K562 (cell line): ENCODE measurements around the gene NR4A2. TPM values are rescaled to one million over a fixed set of nuclear protein-coding genes. Genes with fewer than 3 reads are reported as not detected.

Source experiments
- ATAC-seq: fragments of 200-7000 bp; cut with Tn5 transposase; 3 replicates; pipeline ENCODE4 v1.9.1; 2020; ENCODE audit warnings: moderate library complexity
- BruUV-seq: library from RNA; stranded (reverse); fragments of 400-500 nt; replicated peaks from 2 replicates; lab custom pipeline; 2021; lab: Mats Ljungman, UMichigan
- CTCF ChIA-PET: fragments of 300-600 bp; formaldehyde crosslinking; extraction: SDS; loops from one replicate; lab custom pipeline; 2021; ENCODE audit warnings: low intra/inter-chr PET ratio; lab: Yijun Ruan, JAX
- POLR2A ChIA-PET: fragments of 300-600, 350-650 bp; sonication (Branson Sonifier 250); formaldehyde crosslinking; extraction: SDS; loops from one replicate; lab custom pipeline; 2021; ENCODE audit warnings: antibody characterized with exemption, inconsistent platforms; lab: Yijun Ruan, JAX
- DNase-seq, 4 experiments: peaks; one replicate each; pipeline versions ENCODE4 v3.0.0 to v3.0.0-alpha.2; 2011 to 2018; ENCODE audit warnings: low spot score in 3 of 4, mixed read lengths in 3 of 4; ENCODE audit errors: extremely low read depth in 1 of 4
- FAIRE-seq: peaks from 2 replicates; lab custom pipeline; 2011; peaks lifted over from hg19 to GRCh38; lab: Jason Lieb, UNC
- H2AFZ ChIP-seq: 2 replicates; pipeline ENCODE4 v1.6.0; 2011; ENCODE audit warnings: low read depth, low read length, control low read depth, inconsistent platforms
- H3K27ac ChIP-seq: fragments of 200-600 bp; 3 replicates; pipeline ENCODE4 v1.8.0; 2011; ENCODE audit warnings: low read depth, mild to moderate bottlenecking, control low read depth, inconsistent platforms, low read length, moderate library complexity, mixed read lengths; ENCODE audit errors: extremely low read depth
- H3K27me3 ChIP-seq, 2 experiments: fragments of 300-600 bp in 1 of 2; 2 replicates in 1 of 2; 3 replicates in 1 of 2; pipeline versions ENCODE4 v1.6.0 to v1.8.0; 2011; ENCODE audit warnings: inconsistent platforms in 2 of 2, low read length in 2 of 2, mild to moderate bottlenecking in 1 of 2, mixed read lengths in 1 of 2, moderate library complexity in 1 of 2; ENCODE audit not compliant: control insufficient read depth in 2 of 2, insufficient read depth in 2 of 2
- H3K36me3 ChIP-seq: fragments of 300-600 bp; 3 replicates; pipeline ENCODE4 v1.8.0; 2011; ENCODE audit warnings: mild to moderate bottlenecking, low read length, inconsistent platforms; ENCODE audit not compliant: control insufficient read depth, insufficient read depth
- H3K4me1 ChIP-seq, 2 experiments: fragments of 200-600 bp in 1 of 2; replicated peaks in 1 of 2; 2 replicates in 1 of 2; 3 replicates in 1 of 2; pipeline versions ENCODE4 v1.5.1 to v1.8.0; 2011; ENCODE audit warnings: inconsistent platforms in 2 of 2, low read length in 2 of 2, mild to moderate bottlenecking in 1 of 2, mixed read lengths in 1 of 2, moderate library complexity in 1 of 2; ENCODE audit not compliant: control insufficient read depth in 2 of 2, insufficient read depth in 2 of 2
- H3K4me2 ChIP-seq: 2 replicates; pipeline ENCODE4 v1.6.1; 2011; ENCODE audit warnings: low read length, control low read depth, inconsistent platforms, mixed read lengths; ENCODE audit not compliant: insufficient read depth
- H3K4me3 ChIP-seq: fragments of 200-600 bp; sonication (generic), shearing (Covaris generic); 2 replicates; pipeline ENCODE4 v1.5.1; 2016; ENCODE audit warnings: control low read depth, inconsistent platforms
- H3K79me2 ChIP-seq: fragments of 200-600 bp; 3 replicates; pipeline ENCODE4 v1.8.0; 2011; ENCODE audit warnings: low read length, inconsistent platforms; ENCODE audit not compliant: control insufficient read depth, insufficient read depth
- H3K9ac ChIP-seq, 2 experiments: 2 replicates each; pipeline versions ENCODE4 v1.6.0 to v1.6.1; 2011; ENCODE audit warnings: low read depth in 2 of 2, low read length in 2 of 2, control low read depth in 1 of 2, inconsistent platforms in 1 of 2, mild to moderate bottlenecking in 1 of 2, mixed read lengths in 1 of 2; ENCODE audit not compliant: insufficient read depth in 1 of 2
- H3K9me1 ChIP-seq: one replicate; pipeline ENCODE4 v1.6.0; 2011; ENCODE audit warnings: inconsistent platforms, mild to moderate bottlenecking, low read length, moderate library complexity; ENCODE audit not compliant: control insufficient read depth, insufficient read depth
- H3K9me3 ChIP-seq: replicated peaks from 2 replicates; pipeline ENCODE4 v1.5.1; 2011; ENCODE audit warnings: low read depth, low read length, inconsistent platforms; ENCODE audit not compliant: control insufficient read depth, insufficient read depth
- H4K20me1 ChIP-seq: replicated peaks from 2 replicates; pipeline ENCODE4 v1.6.1; 2011; ENCODE audit warnings: low read length, inconsistent platforms, mixed read lengths; ENCODE audit not compliant: control insufficient read depth, insufficient read depth
- ATF7 ChIP-seq: fragments of 450-650 bp; IDR thresholded peaks from 2 replicates; pipeline ENCODE4 v1.7.1; 2014; ENCODE audit warnings: mild to moderate bottlenecking, moderate library complexity
- STAT5A ChIP-seq: IDR thresholded peaks from 2 replicates; pipeline ENCODE4 v1.6.1; 2012; ENCODE audit warnings: low read length, inconsistent platforms, borderline replicate concordance
- WGBS: fragments of 100-300 bp; shearing (Covaris generic); methylation state at CpG from one replicate; pipeline ENCODE4 v1.1.6; 2016; ENCODE audit warnings: low coverage, mixed read lengths; ENCODE audit not compliant: insufficient coverage; ENCODE audit errors: missing lambda C conversion rate; 5-methylcytosine and 5-hydroxymethylcytosine counted together
- in situ Hi-C: fragments of 300-500 bp; cut with MboI; formaldehyde crosslinking; loops from 4 replicates; pipeline ENCODE4 v1.15.0; 2018; ENCODE audit warnings: inconsistent platforms, mixed read lengths
- intact Hi-C: fragments of 100-400 bp; cut with micrococcal nuclease; formaldehyde crosslinking; loops from 2 replicates; pipeline ENCODE4 v1.14.2; 2022
- polyA plus RNA-seq, 8 experiments: library from polyadenylated mRNA; depleted of rRNA in 4 of 8; stranded (reverse) in 5 of 8; unstranded in 3 of 8; fragments of >200 nt; fragmentation: Nextera tagmentation in 2 of 8; fragmentation: Illumina TruSeq in 1 of 8; extraction: Ambion mirVana in 2 of 8; extraction: Trizol in 1 of 8; gene quantifications; 2 replicates each; pipeline versions ENCODE4 v1.2.1 to v1.2.3, GENCODE V29; 2011 to 2014; ENCODE audit warnings: inconsistent platforms in 1 of 8, missing spikeins in 1 of 8
- total RNA-seq, 7 experiments: library from RNA; depleted of rRNA in 6 of 7; stranded (reverse); fragments of >200 nt in 6 of 7; fragmentation: Illumina TruSeq in 2 of 7; extraction: Trizol in 2 of 7; gene quantifications; 2 replicates each; pipeline versions ENCODE4 v1.2.1 to v1.2.3, GENCODE V29; 2011 to 2021; ENCODE audit warnings: low replicate concordance in 1 of 7
- TF ChIP-seq, protein P1 (sequence below), 2 experiments: fragments of 450-650 bp; IDR thresholded peaks; 2 replicates each; pipeline ENCODE4 v1.6.1; 2016
- TF ChIP-seq, protein P2 (sequence below), 2 experiments: fragments of 450-650 bp; conservative IDR thresholded peaks; 2 replicates each; pipeline ENCODE4 v1.6.1; 2017; ENCODE audit warnings: mild to moderate bottlenecking in 2 of 2, moderate library complexity in 2 of 2

The NR4A2 gene
- total and polyA plus RNA-seq, 9 of the 15 experiments (the other 6 are each of a cell fraction or from before 2014, with no cell fraction given) = 0.94 to 5.1 (median 1.3) TPM

DNA sequence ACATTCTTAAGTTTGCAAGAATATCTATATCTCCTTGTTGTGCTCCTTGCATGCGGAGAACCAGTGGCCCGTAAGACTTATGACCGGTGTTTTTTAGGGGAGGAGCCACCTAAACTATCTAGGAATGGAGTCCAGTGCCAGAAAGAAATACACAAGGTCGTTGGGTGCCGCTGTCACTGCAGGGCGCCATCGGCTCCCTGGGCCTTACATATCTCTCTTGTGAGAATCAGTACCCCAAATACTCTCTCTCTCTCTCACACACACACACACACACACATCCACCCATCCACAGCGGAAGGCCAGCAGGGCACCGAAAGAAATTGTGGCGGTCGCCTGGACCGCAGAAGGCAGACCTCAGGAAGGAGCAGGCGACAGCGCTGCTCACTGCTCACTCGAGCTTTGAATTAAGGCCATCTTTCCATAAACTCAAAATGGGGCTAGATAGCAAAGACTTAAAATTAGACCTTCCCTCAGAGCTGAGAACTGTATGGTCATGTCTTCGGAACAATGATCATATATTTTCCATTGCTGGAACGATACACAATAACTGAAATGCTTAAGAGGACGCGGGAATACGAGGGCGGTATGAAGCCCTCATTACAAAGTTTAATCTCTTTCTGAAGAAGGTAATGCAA, 10.4 kb downstream of the NR4A2 start:
- no peaks in the 10 kb centered on the region for H3K27me3 ChIP-seq
- POLR2A ChIA-PET = no interaction called here
- H3K4me3 ChIP-seq = no peak overlapping the region
- H3K9me1 ChIP-seq = no peaks in the 10 kb centered on the region
- peaks cover 7% of the 10 kb centered on the region; the same call in 2 of the 3 replicates for H3K36me3 ChIP-seq
- H3K9ac ChIP-seq = no peak overlapping the region
- WGBS = 74% methylated on average over 21 of the region's 21 CpGs
- no peak overlapping the region for H3K4me2 ChIP-seq
- no TSS peak for BruUV-seq
- CTCF ChIA-PET = no interaction called here
- no peaks in the 10 kb centered on the region for H4K20me1 ChIP-seq
- FAIRE-seq (no peak), ATAC-seq (no peak), DNase-seq (no peak)
- no peaks in the 10 kb centered on the region for H3K79me2 ChIP-seq
- peaks cover 0 to 12% of the 10 kb centered on the region in 2 experiments; a peak in 2 of 5 replicates for H3K4me1 ChIP-seq
- intact Hi-C loops = no loop called here
- H3K27ac ChIP-seq = no peak overlapping the region
- in situ Hi-C loops = no loop called here
- H2AFZ ChIP-seq = no peak overlapping the region
- TF ChIP-seq, protein P1, sequence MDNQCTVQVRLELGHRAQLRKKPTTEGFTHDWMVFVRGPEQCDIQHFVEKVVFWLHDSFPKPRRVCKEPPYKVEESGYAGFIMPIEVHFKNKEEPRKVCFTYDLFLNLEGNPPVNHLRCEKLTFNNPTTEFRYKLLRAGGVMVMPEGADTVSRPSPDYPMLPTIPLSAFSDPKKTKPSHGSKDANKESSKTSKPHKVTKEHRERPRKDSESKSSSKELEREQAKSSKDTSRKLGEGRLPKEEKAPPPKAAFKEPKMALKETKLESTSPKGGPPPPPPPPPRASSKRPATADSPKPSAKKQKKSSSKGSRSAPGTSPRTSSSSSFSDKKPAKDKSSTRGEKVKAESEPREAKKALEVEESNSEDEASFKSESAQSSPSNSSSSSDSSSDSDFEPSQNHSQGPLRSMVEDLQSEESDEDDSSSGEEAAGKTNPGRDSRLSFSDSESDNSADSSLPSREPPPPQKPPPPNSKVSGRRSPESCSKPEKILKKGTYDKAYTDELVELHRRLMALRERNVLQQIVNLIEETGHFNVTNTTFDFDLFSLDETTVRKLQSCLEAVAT (IDR thresholded peaks at IDR 0.05) = no peak
- TF ChIP-seq, protein P2, sequence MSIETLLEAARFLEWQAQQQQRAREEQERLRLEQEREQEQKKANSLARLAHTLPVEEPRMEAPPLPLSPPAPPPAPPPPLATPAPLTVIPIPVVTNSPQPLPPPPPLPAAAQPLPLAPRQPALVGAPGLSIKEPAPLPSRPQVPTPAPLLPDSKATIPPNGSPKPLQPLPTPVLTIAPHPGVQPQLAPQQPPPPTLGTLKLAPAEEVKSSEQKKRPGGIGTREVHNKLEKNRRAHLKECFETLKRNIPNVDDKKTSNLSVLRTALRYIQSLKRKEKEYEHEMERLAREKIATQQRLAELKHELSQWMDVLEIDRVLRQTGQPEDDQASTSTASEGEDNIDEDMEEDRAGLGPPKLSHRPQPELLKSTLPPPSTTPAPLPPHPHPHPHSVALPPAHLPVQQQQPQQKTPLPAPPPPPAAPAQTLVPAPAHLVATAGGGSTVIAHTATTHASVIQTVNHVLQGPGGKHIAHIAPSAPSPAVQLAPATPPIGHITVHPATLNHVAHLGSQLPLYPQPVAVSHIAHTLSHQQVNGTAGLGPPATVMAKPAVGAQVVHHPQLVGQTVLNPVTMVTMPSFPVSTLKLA (conservative IDR thresholded peaks at IDR 0.05) = no peak
- TF ChIP-seq ATF7 = no peak
- TF ChIP-seq STAT5A = no peak
- 0 out of 2 replicates have a peak, but pooled peaks cover 2% of the 10 kb centered on the region for H3K9me3 ChIP-seq
